NCI-H2107 treated with DMSO at 0.1 percent for 48 hours (cell line): ENCODE data around the gene NCOA6.
A peak's percentile ranks its signal among the peaks of the same experiment; 100 is the strongest.

Source experiments
- DNase-seq: peaks from one replicate; lab custom pipeline; 2025; ENCODE audit not compliant: unreplicated experiment; lab: John Stamatoyannopoulos, UW

NCOA6 gene

DNA sequence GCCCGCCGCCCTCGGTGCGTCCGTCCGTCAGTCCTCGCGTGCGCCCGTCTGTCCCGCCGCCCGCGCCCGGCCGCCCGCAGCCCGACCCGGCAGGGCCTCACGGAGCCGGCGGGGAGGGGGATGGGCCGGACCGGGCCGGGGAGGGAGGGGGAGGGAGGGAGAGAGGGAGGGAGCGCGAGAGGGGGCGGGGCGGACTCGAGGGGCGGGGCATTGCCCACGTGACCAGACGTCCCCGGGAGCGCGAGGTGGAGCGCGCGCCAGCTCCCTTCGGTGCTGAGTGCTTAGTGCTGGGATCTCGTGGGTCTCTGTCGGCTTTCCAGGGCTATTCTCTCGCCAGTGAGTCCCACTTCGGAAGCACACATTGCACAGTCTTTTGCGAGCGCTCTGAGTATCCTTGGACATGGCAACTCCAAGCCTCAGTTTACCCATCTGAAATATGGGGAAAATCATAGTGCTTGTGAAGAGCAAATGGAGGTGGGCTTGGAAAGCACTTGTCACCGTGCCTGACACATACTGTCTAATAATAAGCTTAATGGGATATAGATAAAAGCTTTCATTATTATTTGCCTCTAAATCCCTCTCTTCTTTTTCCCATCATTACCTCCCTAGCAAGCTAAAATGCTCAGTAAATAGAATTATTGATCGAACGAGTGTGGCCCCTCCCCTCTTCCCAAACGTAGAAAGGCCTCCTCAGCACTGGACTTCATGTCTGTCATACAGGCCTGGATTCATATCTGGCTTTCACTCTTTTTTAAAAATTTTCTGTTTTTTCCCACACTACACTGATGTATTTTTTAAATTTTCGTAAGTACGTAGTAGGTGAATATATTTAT, at the start of gene NCOA6:
NCOA6 (minus strand) TSS at position 122 of the 833 bp plus-strand sequence. CDS start 43,296 bp downstream, outside the sequence.
- DNase-seq: peak; percentile 20

GRCh38 chr20:34874094-34874654, 48.7 kb upstream of the NCOA6 start:
- DNase-seq: peak; percentile 74

DNA sequence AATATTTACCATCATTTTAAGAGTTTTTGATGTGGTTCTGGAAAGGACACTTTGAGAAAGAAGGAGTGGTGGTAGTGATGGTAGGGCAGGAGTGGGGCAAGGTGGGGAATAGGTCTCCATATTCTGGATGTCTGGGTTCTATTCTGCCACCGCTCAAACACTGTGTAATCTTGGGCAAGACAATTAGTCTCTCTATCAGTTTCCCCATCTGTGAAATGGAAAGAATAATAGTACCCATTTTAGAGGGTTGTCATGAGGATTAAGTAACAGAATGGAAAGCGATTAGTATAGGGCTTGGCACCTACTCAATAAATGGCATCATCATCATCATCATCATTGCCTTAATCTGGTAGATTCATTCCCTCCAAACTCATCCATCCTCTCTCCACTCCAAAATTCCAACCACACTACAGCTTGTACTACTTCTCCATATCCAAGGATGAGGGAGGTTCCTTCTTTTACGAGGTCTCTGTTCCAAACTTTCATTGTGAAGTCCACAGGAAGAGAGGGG, 48.2 kb upstream of the NCOA6 start:
- no peak for DNase-seq

GRCh38 chr20:34872622-34873224, 47.3 kb upstream of the NCOA6 start, which contains the start of gene GGT7:
TSS of gene GGT7 (minus strand) at chr20:34872856. CDS start at chr20:34872815, 41 bp downstream.
- DNase-seq: peak; percentile 19

GRCh38 chr20:34871966-34872621, 46.6 kb upstream of the NCOA6 start:
- no peak for DNase-seq

GRCh38 chr20:34871320-34871926, 46.0 kb upstream of the NCOA6 start:
- DNase-seq: no peak

DNA sequence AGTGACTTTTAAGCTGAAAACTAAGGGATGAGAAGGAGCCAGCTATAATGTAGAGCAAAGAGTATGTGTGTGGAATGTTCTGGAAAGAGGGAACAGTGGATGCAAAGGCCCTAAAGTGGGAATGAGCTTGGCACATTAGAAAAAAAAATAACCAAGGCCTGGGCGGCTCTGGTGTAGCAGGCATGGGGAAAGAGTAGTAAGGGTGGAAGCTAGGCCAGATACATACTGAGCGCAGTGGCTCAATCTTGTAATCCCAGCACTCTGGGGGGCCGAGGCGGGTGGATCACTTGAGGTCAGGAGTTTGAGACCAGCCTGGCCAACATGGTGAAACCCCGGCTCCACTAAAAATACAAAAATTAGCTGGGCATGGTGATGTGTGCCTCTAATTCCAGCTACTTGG, 38.8 kb upstream of the NCOA6 start:
- DNase-seq: no peak

GRCh38 chr20:34863421-34863965, 38.0 kb upstream of the NCOA6 start:
- DNase-seq: no peak

- no peak for DNase-seq
Measured at GRCh38 chr20:34862724-34863123, 37.3 kb upstream of the NCOA6 start.

- DNase-seq: no peak
Measured at GRCh38 chr20:34861386-34862084, 36.1 kb upstream of the NCOA6 start.

DNA sequence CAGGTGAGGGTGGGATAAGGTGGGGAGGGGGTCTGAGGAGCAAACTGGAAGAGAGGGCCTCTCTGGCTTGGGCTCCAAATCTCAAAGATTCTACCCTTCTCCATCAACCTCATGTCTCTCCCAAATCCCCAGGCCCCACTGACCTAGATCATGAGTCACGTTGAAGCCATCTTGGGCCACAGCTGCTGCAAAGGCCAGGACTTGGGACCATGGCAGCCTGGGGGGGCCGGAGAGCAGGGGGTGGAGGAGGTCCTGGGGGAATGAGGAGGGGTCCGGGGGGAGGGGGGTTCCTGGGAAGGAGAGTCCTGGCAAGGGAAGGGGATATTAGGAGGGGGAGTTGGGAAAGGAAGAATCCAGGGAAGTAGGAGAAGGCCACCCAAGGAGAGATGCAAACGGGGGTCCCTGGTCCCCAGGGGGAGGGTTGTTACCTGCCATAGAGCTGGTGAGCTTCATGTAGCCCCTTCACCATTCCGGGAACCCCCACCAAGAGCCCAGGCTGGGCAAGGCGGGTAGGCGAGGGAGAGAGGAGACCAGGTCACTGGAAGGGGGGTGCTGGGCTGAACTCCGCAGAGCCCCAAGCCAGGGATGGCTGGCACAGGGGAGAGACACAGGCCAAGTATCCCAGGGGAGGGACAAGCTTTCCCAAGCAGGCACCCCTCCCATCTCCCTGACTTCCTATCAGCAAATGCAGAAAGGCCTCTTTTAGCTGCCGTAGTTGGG, 34.5 kb upstream of the NCOA6 start:
- DNase-seq: no peak

DNA sequence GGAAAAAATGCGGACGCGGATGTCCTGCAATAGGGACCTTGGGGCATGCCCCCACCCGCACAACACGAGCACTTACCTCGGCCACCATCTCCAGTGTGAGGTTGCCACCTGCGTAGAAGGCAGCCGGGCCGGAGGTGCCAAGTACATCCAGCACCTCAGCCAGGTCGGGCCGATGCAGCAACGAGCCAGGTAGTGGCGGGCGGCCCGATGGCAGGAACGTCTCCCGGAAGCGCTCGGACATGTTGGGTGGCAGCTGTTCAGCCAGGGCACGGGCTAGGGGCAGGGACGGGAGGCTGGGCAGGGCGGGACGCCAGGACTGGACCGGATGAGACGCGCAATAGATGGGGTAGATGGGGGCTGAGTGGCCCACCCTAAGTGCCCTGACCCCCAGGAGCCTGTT, 33.9 kb upstream of the NCOA6 start:
- DNase-seq: no peak

- no peak for DNase-seq
Measured at GRCh38 chr20:34852298-34852697, 26.8 kb upstream of the NCOA6 start.

DNA sequence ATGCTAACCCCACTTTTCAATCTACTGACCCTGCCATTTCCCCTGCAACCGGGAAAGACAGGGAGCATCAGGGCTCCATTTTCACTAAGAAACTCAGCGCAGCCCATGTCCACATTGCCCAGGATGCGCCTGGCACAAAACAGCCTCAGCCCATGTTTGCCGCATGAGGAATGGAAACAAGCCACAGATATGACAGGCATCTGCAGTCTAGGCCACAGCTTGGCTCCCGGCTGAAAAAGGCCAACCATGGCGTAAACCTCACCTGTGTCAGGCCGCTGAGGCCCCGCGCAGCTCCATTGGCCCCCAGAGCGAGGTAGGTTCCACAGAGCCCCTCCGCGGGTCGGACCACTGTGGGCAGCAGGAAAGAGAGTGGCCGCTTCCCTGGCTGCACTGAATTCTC, 25.5 kb upstream of the NCOA6 start:
- no peak for DNase-seq

DNA sequence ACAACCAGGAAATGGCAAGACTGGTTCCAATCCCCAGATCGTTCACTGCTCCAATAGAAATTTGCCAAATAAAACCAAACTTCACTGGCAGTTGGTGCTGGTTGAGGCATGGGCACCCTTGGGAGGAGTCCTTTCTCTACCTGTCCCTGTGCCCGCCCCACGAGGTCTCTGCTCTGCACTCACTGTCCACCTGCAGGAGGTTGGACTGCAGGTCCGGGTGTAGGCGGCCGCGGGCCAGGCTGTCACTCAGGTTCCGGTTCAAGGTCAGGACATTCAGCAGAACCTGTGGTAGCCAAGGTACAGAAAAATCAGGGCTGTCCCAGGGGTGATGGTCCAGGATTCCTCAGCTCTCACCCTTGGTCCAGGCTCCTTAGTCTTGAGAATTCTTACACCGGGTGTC, 24.3 kb upstream of the NCOA6 start:
- no peak for DNase-seq

GRCh38 chr20:34848597-34848996, 23.1 kb upstream of the NCOA6 start:
- DNase-seq: no peak

DNA sequence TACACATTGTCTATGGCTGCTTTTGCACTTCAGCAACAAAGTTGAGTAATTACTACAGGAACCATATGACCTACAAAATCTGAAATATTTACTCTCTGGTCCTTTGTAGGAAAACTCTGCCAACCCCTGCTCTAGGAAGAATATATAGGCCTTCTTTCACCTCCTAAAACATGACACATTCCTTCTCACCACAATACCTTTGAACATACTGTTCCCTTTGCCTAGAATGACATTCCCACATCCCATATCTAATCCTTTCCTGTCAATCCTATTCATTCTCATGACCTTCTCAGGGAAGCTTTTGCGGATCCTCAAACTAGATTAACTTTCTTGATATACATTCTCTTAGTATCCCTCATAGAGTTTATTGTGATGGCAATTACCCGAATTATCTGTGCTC, 18.0 kb upstream of the NCOA6 start:
- DNase-seq: no peak

- DNase-seq: no peak
Measured at GRCh38 chr20:34842143-34842542, 16.7 kb upstream of the NCOA6 start.

- peak; percentile 46 for DNase-seq
Measured at GRCh38 chr20:34834459-34834893, 9.0 kb upstream of the NCOA6 start.
